GM21576 (cell line): ENCODE results near the gene SULT1A1.
"Not testable (repeated sequence)": the region's sequence is repeated elsewhere in the genome, so short reads cannot be mapped to it uniquely, and the experiment has no call there.

Experiments used
- ATAC-seq: cut with Tn5 transposase; IDR thresholded peaks from one replicate; pipeline ENCODE4 v1.9.1; 2021; ENCODE audit warnings: mild to moderate bottlenecking, moderate library complexity; ENCODE audit not compliant: unreplicated experiment

Gene SULT1A1

DNA sequence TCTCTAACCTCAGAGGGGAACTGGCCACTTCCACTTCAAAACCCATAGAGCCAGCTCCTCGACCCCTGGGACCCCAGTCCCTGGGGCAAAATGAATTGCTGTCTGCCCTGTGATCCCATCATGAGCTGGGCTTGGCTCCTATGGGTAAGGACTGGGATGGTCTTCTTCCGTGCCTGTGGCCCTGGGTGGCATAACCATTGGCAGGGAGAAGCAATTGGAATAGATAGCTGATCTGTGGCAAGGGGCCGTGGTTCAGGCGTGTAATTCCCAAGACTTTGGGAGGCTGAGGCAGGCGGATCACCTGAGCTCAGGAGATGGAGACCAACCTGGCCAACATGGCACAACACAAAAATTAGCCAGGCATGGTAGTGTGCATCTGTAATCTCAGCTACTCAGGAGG is 17.3 kb downstream of the SULT1A1 start:
- ATAC-seq: no peak

DNA sequence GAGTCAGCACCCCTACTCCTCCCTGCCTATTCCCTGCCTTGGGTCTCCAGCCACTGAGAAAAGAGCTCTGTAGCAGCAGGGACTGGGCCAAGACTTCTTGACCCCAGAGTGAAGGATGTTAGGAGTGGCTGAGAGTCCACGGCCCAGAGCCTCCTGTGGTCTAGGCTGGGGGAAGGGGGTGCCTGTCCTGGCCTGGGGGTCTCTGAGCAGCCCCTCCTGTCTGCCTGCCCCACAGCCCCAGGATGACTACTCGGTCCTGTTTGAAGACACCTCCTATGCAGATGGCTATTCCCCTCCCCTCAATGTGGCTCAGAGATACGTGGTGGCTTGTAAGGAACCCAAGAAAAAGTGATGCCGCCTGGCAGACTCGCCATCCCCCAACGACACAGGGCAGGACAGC is 18.5 kb downstream of the SULT1A1 start:
- ATAC-seq: no peak

DNA sequence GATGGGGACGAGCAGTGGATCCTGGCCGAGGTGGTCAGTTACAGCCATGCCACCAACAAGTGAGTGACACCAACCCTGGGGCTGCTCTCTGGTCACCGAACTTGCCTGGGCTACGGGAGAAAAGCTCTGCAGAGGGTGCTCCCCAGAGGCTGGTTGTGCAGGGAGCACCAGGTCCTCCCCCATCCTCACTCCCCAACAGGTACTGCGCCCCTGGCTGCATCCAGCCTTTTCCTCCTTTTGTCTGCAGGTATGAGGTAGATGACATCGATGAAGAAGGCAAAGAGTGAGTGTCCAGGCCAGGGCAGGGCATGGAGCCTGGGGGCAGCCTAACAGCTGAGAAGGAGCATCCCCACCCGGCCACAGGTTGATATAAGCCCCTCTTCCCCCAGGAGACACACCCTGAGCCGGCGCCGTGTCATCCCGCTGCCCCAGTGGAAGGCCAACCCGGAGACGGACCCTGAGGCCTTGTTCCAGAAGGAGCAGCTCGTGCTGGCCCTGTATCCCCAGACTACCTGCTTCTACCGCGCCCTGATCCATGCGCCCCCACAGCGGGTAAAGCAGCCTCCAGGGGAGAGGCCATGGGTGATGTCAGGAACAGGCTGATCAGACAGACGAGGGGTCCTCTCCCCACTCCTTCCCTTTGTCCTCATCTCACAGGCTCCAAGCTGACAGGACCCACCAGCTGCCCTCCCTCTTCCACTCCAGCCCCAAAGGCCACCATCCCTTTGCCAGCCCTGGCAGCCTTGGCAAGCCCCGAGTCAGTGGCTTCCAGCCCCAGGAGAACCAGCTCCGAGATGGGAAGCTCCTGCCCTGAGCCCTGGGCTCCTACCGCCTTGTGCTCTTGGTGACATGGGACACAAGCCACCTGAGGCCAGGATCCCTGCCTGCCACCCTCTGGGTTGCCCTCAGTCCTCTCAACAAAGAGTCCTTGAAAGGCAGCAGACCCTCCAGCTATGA is 19.2 kb downstream of the SULT1A1 start:
- ATAC-seq: no peak

DNA sequence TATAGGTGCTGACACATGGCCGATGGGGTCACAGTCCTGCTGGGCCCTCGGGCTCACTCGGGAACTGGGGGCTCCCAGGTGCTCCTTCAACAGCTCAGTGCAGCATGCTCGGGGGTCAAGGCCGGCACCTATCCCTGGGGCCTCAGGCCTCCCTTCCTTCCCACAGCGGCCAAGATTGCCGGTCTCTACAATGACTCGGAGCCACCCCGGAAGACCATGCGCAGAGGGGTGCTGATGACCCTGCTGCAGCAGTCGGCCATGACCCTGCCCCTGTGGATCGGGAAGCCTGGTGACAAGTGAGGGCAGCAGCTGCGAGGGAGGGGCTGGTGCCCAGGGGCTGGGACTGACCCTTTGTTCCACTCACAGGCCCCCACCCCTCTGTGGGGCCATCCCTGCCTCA is 19.9 kb downstream of the SULT1A1 start:
- ATAC-seq: no peak

DNA sequence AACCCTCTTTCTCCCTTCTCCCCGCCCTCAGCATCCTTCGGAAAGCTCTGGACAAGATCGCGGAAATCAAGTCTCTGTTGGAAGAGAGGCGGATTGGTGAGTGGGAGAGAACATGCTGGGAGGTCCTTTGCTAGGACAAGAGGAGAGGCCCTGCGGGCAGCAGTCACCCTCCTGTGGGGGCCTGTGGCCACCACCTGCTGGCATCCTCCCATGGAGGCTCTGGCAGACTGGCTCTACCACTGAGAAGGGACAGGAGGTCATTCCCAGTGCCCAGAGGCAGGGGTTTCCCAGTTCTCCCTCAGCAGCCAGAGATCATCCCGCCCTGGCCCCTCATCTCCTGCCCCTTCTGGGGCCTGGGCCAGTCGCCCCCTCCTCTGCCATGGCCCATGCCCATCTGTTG is 20.8 kb downstream of the SULT1A1 start:
- ATAC-seq: no peak

DNA sequence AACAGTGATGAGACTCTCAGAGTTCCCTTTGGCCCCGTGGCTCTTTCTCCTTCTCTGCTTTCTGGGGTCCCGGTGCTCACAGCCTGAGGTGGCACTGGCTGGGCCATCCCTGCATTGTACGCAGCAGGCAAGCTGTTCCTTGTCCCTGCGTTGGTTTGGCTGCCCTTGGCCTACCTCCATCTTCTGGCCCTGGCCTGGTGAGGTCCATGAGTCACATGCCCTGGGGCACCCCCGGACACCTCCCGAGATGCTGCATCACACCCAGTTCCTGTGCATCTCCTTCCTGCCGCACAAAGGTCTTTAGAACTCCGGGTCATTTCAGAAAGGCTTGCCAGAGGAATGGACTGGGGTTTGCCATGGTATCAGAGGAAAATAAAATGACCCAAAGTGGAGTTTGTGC is 22.5 kb downstream of the SULT1A1 start:
- no peak for ATAC-seq

DNA sequence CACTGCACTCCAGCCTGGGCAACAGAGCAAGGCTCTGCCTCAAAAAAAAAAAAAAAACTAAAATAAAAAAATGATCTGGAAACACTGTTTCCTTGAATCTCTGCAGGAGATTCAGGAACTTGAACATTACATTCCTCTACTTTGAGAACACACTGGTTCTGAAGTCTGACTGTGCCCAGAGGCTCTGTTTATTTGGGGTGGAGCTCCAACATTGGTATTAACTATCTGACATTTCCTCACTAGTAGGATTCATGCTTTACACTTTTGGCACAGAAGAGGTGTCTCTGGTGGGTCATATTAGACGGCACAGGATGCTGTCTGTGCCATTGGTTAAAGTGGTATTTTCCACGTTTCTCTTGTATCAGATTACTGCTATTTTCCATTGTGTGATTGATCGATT is 23.4 kb downstream of the SULT1A1 start:
- no peak for ATAC-seq

DNA sequence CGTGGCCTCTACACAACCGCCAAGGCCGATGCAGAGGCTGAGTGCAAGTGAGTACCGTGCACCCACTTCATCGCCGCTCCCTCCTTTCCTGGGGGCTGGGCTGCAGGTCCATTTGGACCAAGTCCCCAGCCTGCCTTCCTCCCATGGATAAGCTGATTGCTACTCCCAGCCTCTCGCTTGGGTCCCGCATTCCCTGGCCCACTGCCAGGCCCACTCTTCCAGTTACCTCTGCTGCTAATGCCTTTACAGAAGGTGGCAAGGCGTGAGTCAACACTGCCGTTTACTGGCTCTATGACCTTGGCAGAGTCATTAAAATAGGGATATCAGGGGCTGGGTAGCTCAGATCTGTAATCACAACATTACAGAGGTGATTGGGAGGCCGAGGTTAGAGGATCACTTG is 24.2 kb downstream of the SULT1A1 start:
- no peak for ATAC-seq

DNA sequence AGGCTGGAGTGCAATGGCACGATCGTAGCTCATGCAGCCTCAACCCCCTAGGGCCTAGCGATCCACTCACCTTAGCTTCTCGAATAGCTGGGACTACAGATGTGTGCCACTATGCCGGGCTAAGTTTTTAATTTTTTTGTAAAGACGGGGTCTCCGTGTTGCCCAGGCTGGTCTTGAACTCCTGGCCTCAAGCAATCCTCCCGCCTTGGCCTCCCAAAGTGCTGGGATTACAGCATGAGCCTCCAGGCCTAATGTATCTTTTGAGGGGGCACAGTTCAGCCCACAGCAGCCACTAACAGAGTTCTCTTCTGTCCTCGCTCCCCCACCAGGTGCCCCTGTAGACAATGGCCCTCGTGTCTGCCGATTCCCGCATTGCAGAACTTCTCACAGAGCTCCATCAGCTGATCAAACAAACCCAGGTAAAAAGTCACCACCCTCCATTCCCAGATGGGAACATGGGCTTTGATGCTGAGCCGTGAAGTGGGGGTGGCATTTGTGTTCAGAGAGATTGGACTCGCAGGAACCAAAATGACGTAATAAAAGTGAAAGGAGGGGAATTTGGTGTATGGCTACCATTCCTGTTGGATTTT is 29.0 kb downstream of the SULT1A1 start:
- no peak for ATAC-seq

DNA sequence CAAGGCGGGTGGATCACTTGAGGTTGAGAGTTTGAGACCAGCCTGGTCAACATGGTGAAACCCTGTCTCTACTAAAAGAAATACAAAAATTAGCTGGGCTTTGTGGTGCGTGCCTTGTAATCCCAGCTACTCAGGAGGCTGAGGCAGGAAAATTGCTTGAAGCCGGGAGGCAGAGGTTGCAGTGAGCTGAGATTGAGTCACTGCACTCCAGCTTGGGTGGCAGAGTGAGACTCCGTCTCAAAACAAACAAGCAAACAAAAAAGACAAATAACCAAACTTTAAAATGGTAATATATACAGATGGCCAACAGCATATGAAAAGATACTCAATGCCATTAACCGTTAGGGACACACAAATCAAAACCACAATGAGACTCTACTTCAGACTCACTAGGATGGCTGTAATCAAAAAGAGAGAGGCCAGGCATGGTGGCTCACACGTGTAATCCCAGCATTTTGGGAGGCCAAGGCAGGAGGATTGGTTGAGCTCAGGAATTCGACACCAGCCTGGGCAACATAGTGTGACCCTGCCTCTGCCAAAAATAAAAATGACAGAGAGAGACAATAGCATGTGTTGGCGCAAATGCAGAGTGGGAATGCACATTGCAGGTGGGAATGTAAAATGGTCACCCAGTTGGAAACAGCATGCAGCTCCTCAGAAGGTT is 34.3 kb downstream of the SULT1A1 start:
- no peak for ATAC-seq

DNA sequence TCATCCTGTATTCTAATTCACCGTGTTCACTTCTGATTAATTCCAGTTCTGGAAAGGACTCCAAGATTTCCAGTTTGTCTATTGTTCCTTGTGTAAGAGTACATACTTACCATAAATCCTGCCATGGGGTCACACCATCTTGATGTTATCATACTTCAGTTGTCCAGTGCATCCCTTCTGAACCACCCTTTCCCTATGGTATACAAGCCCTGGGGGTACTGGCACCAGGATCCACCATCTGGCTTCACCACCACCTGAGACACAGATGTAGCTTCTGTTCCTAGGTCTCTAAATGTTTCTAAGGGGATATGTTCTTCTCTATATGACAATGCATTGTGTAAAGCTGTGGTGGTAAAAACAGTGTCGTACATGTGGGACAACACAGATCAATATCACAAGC is 34.9 kb downstream of the SULT1A1 start:
- no peak for ATAC-seq

DNA sequence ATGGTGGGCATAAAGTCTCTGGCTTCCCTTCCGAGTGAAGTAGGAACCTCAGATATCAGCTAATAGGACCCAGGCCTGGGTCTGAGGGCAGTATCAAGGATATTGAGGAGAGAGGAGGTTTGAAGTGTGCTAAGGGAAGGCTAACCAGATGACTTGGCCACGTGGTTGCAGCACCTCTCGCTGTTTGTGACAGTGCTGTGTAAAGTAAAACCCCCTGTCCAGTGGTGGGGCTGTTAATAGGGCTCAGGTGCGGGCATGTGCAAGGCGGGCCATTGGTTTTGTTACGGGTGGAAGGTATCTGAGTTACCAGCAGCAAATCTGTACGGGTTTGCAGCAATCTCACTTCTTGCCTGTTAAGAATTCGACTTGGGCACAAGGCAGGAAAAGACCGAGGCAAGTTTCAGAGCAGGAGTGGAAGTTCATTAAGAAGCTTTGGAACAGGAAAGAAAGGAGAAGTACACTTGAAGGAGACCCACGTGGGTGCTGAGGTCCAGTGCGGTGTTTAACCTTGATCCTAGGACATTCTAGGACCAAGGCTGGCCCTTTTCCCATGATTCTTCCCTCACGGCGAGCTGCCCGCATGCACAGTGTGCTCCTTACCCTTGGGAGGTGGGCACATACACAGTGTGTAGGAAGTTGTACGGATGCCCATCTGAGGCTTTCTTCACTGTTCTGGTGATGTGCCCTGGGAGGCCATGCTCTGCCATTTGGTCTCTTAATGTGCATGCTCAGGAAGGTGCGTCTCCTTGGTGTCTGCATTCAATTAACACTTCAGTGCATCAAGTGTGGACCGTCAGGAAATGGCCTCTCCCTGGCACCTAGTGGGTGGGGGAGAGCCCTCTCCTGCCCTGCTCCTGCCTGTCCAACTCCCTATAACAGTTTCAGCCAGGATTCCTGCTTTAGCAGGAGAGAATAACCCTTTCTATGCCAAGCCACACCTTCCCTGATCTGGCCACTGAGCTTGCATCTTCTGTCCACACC is 35.8 kb downstream of the SULT1A1 start:
- ATAC-seq: no peak

DNA sequence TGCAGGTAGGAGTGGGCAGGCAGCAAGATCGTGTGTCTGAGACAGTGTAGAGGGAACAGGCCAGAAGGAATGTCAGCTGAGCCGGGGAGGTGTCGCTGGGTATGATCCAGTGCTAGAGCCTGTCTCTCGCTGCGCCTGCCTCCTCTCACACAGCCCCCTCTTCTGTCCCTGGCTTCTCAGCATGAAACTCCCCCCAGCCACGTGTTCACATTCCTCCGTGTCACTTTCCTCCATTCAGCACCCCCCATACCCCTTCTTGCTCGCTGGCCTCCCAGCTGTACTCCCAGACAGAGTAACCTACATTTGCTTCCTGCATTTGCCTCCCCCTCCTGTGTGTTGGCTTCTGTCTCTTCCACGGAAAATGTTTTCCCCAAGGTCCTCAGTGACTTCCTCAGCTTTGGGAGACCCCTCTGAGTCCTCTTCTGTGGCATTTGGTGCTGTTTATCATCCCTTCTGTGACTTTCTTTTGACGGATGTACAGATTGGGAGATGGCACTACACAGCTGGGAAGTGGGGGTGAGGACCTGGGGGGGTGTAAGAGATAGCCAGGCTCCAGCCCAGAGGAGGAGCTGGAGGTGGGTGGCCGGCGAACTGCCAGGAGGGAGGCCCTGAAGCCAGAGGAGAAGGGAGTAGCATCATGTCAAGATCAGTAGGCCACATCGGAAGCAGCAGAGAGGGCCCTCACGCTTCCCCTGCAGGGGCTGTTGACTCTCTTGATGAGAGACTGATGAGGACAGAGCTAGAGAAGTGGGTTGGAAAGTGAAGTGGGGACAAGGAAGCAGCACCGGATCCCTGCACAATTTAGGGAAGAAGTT is 36.9 kb downstream of the SULT1A1 start:
- ATAC-seq: no peak

DNA sequence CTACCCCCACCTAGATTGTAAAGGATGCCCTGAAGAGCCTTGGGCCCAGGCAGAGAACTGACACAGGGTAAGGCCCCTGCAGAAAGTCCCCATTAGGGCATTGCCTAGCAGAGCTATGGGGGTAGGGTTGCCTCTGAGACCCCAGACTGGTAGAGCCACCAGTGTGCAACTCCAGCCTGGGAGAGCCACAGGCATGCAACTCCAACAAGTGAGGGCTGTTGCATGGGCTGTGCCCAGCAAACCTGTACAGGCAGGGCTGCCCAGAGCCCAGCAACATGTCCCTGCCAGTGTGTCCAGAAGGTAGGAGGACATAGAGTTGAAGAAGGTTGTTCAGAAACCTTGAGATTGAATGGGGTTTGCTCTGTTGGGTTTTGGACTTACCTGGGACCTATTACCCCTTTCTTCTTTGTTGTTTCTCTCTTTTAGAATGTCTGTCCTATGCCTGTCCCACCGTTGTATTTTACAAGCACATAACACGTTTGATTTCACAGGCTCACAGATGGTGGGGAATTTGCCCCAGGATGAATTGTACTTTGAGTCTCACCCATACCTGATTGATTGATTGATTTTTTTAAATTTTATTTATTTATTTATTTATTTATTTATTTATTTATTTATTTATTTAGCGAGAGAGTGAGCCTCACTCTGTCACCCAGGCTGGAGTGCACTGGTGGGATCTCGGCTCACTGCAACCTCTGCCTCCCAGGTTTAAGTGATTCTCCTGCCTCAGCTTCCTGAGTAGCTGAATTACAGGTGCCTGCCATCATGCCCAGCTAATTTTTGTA is 39.7 kb downstream of the SULT1A1 start:
- ATAC-seq: no peak

DNA sequence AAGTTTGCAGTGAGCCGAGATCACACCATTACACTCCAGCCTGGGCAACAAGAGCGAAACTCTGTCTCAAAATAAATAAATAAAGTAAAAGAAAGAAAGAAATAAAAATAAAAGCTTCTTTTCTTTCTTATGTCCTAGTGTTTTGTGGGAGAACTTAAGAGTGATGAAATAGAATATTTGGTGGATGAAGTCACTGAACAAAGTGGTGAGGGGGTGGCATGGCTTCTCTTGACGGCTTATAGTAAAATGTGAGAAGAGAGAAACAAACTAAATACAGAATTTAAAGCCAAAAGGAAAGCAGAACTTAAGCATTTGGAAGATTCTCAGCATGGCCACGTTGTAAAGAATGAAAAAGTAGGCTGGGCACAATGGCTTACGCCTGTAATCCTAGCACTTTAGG is 40.8 kb downstream of the SULT1A1 start:
- ATAC-seq: no peak

DNA sequence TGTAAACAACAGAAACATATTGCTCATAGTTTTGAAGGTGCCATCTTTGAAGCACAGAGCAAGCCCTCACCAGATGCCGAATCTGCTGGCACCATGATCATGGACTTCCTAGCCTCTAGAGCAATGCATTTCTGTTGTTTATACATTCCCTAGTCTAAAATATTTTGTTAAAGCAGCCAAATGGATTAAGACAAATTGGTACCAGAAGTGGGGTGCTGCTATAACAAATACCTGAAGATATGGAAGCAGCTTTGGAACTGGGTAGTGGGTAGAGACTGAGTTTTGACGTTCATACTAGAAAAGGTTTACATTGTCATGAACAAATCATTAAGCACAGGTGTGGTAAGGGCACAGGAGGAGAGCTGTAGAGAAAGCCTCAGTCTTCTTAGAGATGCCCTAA is 42.6 kb downstream of the SULT1A1 start:
- ATAC-seq: no peak

DNA sequence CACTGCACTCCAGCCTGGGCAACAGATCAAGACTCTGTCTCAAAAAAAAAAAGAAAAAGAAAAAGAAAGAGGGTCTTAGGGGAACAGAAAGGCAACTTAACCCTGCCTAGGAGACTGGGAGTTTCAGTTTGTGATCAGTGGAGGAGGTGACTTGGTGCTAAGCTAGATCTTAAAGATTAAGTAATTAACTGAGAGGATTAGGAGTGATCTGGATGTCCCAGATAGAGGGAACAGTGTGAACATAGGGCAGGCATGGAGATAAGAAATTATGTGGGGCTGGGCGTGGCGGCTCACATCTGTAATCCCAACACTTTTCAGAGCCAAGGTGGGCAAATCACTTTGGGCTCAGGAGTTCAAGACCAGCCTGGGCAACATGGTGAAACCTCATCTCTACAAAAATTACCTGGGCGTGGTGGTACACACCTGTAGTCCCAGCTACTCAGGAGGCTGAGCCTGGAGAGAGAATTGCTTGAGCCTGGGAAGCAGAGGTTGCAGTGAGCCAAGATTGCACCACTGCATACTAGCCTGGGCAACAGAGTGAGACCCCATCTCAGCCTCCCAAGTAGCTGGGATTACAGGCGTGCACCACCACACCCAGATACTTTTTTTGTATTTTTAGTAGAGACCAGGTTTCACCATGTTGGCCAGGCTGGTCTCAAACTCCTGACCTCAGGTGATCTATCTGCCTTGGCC is 43.5 kb downstream of the SULT1A1 start:
- not testable (repeated sequence) for ATAC-seq

DNA sequence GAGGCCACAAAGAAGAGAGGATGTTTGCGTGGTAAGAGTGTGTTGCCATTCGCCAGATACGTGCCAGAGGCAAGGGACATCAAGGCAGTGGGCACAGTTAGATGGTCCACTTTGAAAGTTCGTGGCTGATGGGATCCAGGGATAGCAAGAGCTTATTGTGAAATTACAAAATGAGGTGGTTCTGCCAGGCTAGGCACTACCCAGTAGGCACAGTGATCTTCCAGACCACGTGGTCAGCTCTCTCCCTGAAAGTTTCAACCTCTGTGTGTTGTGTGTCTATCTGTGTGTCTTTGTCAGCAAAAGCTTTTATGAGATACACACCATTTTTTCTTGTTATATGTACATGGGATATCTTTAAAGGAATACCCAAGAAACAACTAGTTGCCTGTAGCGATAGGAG is 46.6 kb downstream of the SULT1A1 start:
- no peak for ATAC-seq

DNA sequence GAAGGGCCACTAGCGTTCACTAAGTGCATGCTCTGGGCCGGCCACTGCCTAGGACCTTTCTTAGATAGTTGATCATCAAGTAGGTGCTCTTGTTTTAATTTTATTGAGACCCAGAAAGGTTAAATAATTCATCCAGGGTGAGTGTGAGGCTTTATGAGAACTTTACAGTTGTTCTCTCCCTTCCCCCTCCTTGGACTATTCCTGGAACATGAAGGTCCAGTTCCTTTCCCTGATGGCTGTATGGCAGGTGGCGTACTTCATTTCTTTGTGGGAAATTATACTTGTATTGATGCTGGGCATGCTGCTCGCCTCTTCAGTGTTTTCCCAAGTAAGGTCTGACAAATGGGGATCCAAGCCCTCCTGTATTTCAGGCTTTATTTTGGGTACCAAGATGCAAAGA is 47.6 kb downstream of the SULT1A1 start:
- ATAC-seq: no peak
